HG03103 (cell line): ENCODE data around the gene SAMD5.

Experiments used
- ATAC-seq: cut with Tn5 transposase; IDR thresholded peaks from one replicate; pipeline ENCODE4 v1.9.1; 2021; ENCODE audit warnings: low read depth; ENCODE audit not compliant: unreplicated experiment

Gene SAMD5

GRCh38 chr6:147564556-147564955 lies 56.1 kb downstream of the SAMD5 start:
- ATAC-seq, result no peak

- no peak for ATAC-seq
Measured at GRCh38 chr6:147566244-147566898, 57.9 kb downstream of the SAMD5 start.

- ATAC-seq, result no peak
Measured at GRCh38 chr6:147567141-147567805, 58.8 kb downstream of the SAMD5 start.

- no peak for ATAC-seq
Measured at GRCh38 chr6:147569788-147570187, 61.3 kb downstream of the SAMD5 start.

- no peak for ATAC-seq
Measured at GRCh38 chr6:147570681-147571080, 62.2 kb downstream of the SAMD5 start.

- ATAC-seq, result no peak
Measured at GRCh38 chr6:147577488-147577887, 69.0 kb downstream of the SAMD5 start.

- ATAC-seq, result no peak
Measured at GRCh38 chr6:147578159-147578558, 69.7 kb downstream of the SAMD5 start.

- ATAC-seq, result no peak
Measured at GRCh38 chr6:147578883-147579282, 70.4 kb downstream of the SAMD5 start.

- no peak for ATAC-seq
Measured at GRCh38 chr6:147579667-147580066, 71.2 kb downstream of the SAMD5 start.

GRCh38 chr6:147582991-147583390 lies 74.5 kb downstream of the SAMD5 start:
- ATAC-seq, result no peak

GRCh38 chr6:147585256-147585655 lies 76.8 kb downstream of the SAMD5 start:
- no peak for ATAC-seq

GRCh38 chr6:147586044-147586443 lies 77.6 kb downstream of the SAMD5 start:
- ATAC-seq, result no peak

- ATAC-seq, result no peak
Measured at GRCh38 chr6:147587907-147588306, 79.4 kb downstream of the SAMD5 start.

GRCh38 chr6:147588469-147588868 lies 80.0 kb downstream of the SAMD5 start:
- ATAC-seq, result no peak

GRCh38 chr6:147589739-147590250 lies 81.3 kb downstream of the SAMD5 start:
- no peak for ATAC-seq

- ATAC-seq, result no peak
Measured at GRCh38 chr6:147595961-147596360, 87.5 kb downstream of the SAMD5 start.

- ATAC-seq, result no peak
Measured at GRCh38 chr6:147603392-147604081, 95.0 kb downstream of the SAMD5 start.

GRCh38 chr6:147604373-147604772 lies 95.9 kb downstream of the SAMD5 start:
- ATAC-seq, result no peak

- no peak for ATAC-seq
Measured at GRCh38 chr6:147611992-147612391, 103.5 kb downstream of the SAMD5 start.

GRCh38 chr6:147614501-147614900 lies 106.0 kb downstream of the SAMD5 start:
- no peak for ATAC-seq

- no peak for ATAC-seq
Measured at GRCh38 chr6:147615659-147616456, 107.4 kb downstream of the SAMD5 start.
